ENCODE data around the gene ZBTB8A.

ZBTB8A gene

GRCh38 chr1:32605711-32606424, 66.6 kb downstream of the ZBTB8A start:
- TF ChIP-seq CTCF (IDR thresholded peaks at IDR 0.05; ENCODE audit: low read depth, low read length, missing control alignments): no peak
- in situ Hi-C loops (cut with HindIII; ENCODE audit: low pct_ligation_motif_present, low sequenced_read_pairs): no loop called here
- Histone ChIP-seq H3K4me3 (ENCODE audit: low read depth, low read length) (no peak overlapping the region), H3K27ac (no peak overlapping the region), H3K36me3 (replicated peaks) (no peaks in the 10 kb centered on the region), H3K27me3 (replicated peaks) (no peaks in the 10 kb centered on the region)
- DNase-seq: no peak

GRCh38 chr1:32606565-32607371, 67.5 kb downstream of the ZBTB8A start:
- in situ Hi-C loops (cut with HindIII; ENCODE audit: low pct_ligation_motif_present, low sequenced_read_pairs): no loop called here
- no peak overlapping the region for H3K4me3 ChIP-seq (ENCODE audit: low read depth, low read length)
- H3K27me3 ChIP-seq (replicated peaks): no peaks in the 10 kb centered on the region
- no peak for TF ChIP-seq CTCF (IDR thresholded peaks at IDR 0.05; ENCODE audit: low read depth, low read length, missing control alignments)
- no peaks in the 10 kb centered on the region for H3K36me3 ChIP-seq (replicated peaks)
- H3K27ac ChIP-seq: no peak overlapping the region
- no peak for DNase-seq

GRCh38 chr1:32609180-32609579, 70.0 kb downstream of the ZBTB8A start:
- DNase-seq: no peak
- H3K36me3 ChIP-seq (replicated peaks): no peaks in the 10 kb centered on the region
- TF ChIP-seq CTCF (IDR thresholded peaks at IDR 0.05; ENCODE audit: low read depth, low read length, missing control alignments): no peak
- H3K4me3 ChIP-seq (ENCODE audit: low read depth, low read length): no peak overlapping the region
- in situ Hi-C loops (cut with HindIII; ENCODE audit: low pct_ligation_motif_present, low sequenced_read_pairs): no loop called here
- H3K27ac ChIP-seq: no peak overlapping the region
- H3K27me3 ChIP-seq (replicated peaks): no peaks in the 10 kb centered on the region

GRCh38 chr1:32611859-32612188, 72.6 kb downstream of the ZBTB8A start:
- no peak for DNase-seq
- in situ Hi-C loops (cut with HindIII; ENCODE audit: low pct_ligation_motif_present, low sequenced_read_pairs): no loop called here
- H3K27ac ChIP-seq: no peak overlapping the region
- TF ChIP-seq CTCF (IDR thresholded peaks at IDR 0.05; ENCODE audit: low read depth, low read length, missing control alignments): no peak
- H3K36me3 ChIP-seq (replicated peaks): no peaks in the 10 kb centered on the region
- peak overlapping the region; percentile 60 for H3K4me3 ChIP-seq (ENCODE audit: low read depth, low read length)
- H3K27me3 ChIP-seq (replicated peaks): no peaks in the 10 kb centered on the region

GRCh38 chr1:32612189-32612881, 73.1 kb downstream of the ZBTB8A start:
- in situ Hi-C loops (cut with HindIII; ENCODE audit: low pct_ligation_motif_present, low sequenced_read_pairs): no loop called here
- peak; percentile 24 for TF ChIP-seq CTCF (IDR thresholded peaks at IDR 0.05; ENCODE audit: low read depth, low read length, missing control alignments)
- Histone ChIP-seq H3K27me3 (replicated peaks) (no peaks in the 10 kb centered on the region), H3K27ac (no peak overlapping the region), H3K4me3 (ENCODE audit: low read depth, low read length) (peak overlapping the region; percentile 60), H3K36me3 (replicated peaks) (no peaks in the 10 kb centered on the region)
- peak; percentile 72 for DNase-seq
